Ovary (tissue), 3 donors: ENCODE data around the gene ZER1.

ENCODE experiments used
- CTCF ChIP-seq, 3 donors: fragments of 450-650 bp in 2 of 3; fragments of 200-600 bp in 1 of 3; IDR thresholded peaks; one replicate each; pipeline versions ENCODE4 v1.5.1 to v1.8.0; 2016 to 2022; ENCODE audit warnings: antibody characterized with exemption in 3 of 3, mild to moderate bottlenecking in 1 of 3
- EP300 ChIP-seq: sonication (generic); formaldehyde crosslinking; IDR thresholded peaks from one replicate; pipeline ENCODE4 v1.6.1; 2017; ENCODE audit warnings: antibody characterized with exemption
- donor health status: DM: no; HTN: no; CAD: no.

DNA sequence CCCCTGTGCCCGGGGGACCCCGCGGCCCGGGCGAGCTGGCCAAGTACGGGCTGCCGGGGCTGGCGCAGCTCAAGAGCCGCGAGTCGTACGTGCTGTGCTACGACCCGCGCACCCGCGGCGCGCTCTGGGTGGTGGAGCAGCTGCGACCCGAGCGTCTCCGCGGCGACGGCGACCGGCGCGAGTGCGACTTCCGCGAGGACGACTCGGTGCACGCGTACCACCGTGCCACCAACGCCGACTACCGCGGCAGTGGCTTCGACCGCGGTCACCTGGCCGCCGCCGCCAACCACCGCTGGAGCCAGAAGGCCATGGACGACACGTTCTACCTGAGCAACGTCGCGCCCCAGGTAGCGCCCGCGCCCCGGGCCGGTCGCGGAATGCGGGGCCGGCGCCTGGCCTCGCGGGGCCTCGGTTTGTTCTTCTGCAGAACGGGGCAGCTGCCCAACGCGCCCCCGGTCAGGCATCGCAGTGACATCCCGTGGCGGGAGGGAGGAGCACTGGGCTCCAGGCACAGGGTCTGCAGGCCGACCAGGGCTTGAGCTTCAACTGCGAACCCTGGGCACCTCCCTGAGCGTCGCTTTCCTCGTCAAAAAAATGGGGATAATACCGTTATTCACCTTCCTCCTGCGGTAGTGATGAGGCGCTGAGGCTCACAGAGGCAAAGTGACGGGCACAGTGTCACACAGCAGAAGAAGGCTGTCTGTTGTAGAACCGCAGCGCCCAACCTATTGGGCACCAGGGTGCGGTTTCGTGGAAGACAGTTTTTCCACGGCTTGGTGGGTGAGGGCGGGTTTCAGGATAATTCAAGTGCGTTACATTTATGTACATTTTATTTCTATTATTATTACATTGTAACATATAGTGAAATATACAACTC lies 47.4 kb upstream of the ZER1 start:
- no peak for TF ChIP-seq CTCF (IDR thresholded peaks at IDR 0.05)
- no peak for TF ChIP-seq EP300
